ENCODE measurements around the gene RRP15. TPM values are rescaled to one million over a fixed set of nuclear protein-coding genes. Genes with fewer than 3 reads are reported as not detected.

Gene RRP15
- total and polyA plus RNA-seq, 11 donors, result 4.1 to 25.3 (median 17.6) TPM

GRCh38 chr1:218294546-218294945, 9.5 kb downstream of the RRP15 start:
- intact Hi-C loops (cut with DNase I), result no loop called here
- TF ChIP-seq CTCF (IDR thresholded peaks at IDR 0.05) (no peak), POLR2A (IDR thresholded peaks at IDR 0.05) (no peak)
- DNase-seq (no peak), ATAC-seq (no peak)
- Histone ChIP-seq H3K9me3 (no peaks in the 10 kb centered on the region), H3K4me1 (peaks cover 0 to 3% (median 0%) of the 10 kb centered on the region in 12 donors), H3K27me3 (no peaks in the 10 kb centered on the region), H3K36me3 (peaks cover 0 to 11% (median 6%) of the 10 kb centered on the region in 9 donors), H3K4me3 (no peak overlapping the region), H3K27ac (no peak overlapping the region)
- WGBS, 4 donors, result 90 to 97% (median 93%) methylated on average over 3 of the region's 3 CpGs

- 92 to 96% (median 94%) methylated on average over 2 of the region's 2 CpGs for WGBS, 4 donors
- ATAC-seq (no peak), DNase-seq (no peak)
- intact Hi-C loops (cut with DNase I), result no loop called here
- TF ChIP-seq POLR2A (IDR thresholded peaks at IDR 0.05) (no peak), CTCF (IDR thresholded peaks at IDR 0.05) (no peak)
- Histone ChIP-seq H3K27me3 (no peaks in the 10 kb centered on the region), H3K4me3 (no peak overlapping the region), H3K4me1 (peaks cover 0 to 3% (median 0%) of the 10 kb centered on the region in 12 donors), H3K9me3 (no peaks in the 10 kb centered on the region), H3K27ac (no peak overlapping the region), H3K36me3 (peaks cover 0 to 11% (median 6%) of the 10 kb centered on the region in 9 donors)
Observed at GRCh38 chr1:218296162-218296561, 11.1 kb downstream of the RRP15 start.

GRCh38 chr1:218297461-218297860, 12.4 kb downstream of the RRP15 start:
- no peaks in the 10 kb centered on the region for H3K27me3 ChIP-seq
- 78 to 86% (median 82%) methylated on average over 2 of the region's 2 CpGs for WGBS, 4 donors
- H3K4me1 ChIP-seq, result peaks cover 0 to 3% (median 0%) of the 10 kb centered on the region in 12 donors
- TF ChIP-seq CTCF (IDR thresholded peaks at IDR 0.05) (no peak), POLR2A (IDR thresholded peaks at IDR 0.05) (no peak)
- no peaks in the 10 kb centered on the region for H3K9me3 ChIP-seq
- intact Hi-C loops (cut with DNase I), result no loop called here
- DNase-seq, result no peak
- no peak overlapping the region for H3K27ac ChIP-seq
- H3K4me3 ChIP-seq, result no peak overlapping the region
- H3K36me3 ChIP-seq, result peaks cover 0 to 13% (median 6%) of the 10 kb centered on the region in 9 donors
- no peak for ATAC-seq

GRCh38 chr1:218297867-218298266, 12.8 kb downstream of the RRP15 start:
- Histone ChIP-seq H3K36me3 (peaks cover 0 to 17% (median 6%) of the 10 kb centered on the region in 9 donors), H3K27me3 (no peaks in the 10 kb centered on the region), H3K9me3 (no peaks in the 10 kb centered on the region), H3K27ac (no peak overlapping the region), H3K4me3 (no peak overlapping the region), H3K4me1 (peaks cover 0 to 3% (median 0%) of the 10 kb centered on the region in 12 donors)
- WGBS, 4 donors, result 82 to 88% (median 85%) methylated on average over 1 of the region's 1 CpG
- DNase-seq (no peak), ATAC-seq (no peak)
- intact Hi-C loops (cut with DNase I), result no loop called here
- no peak for TF ChIP-seq POLR2A (IDR thresholded peaks at IDR 0.05)
- no peak for TF ChIP-seq CTCF (IDR thresholded peaks at IDR 0.05)
